Measurements from ENCODE around the gene GRAMD2A.

GRAMD2A gene

GRCh38 chr15:72216079-72216478 lies 18.5 kb upstream of the GRAMD2A start:
- DNase-seq = no peak

GRCh38 chr15:72207558-72208085 lies 10.0 kb upstream of the GRAMD2A start:
- DNase-seq = no peak

GRCh38 chr15:72206677-72207000 lies 9.1 kb upstream of the GRAMD2A start:
- DNase-seq = no peak

- no peak for DNase-seq
Observed at GRCh38 chr15:72205896-72206676, 8.5 kb upstream of the GRAMD2A start.

GRCh38 chr15:72205273-72205672 lies 7.7 kb upstream of the GRAMD2A start:
- no peak for DNase-seq

- DNase-seq = no peak
Observed at GRCh38 chr15:72203507-72203837, 5.9 kb upstream of the GRAMD2A start.

- no peak for DNase-seq
Observed at GRCh38 chr15:72202801-72203506, 5.4 kb upstream of the GRAMD2A start.

- DNase-seq = no peak
Observed at GRCh38 chr15:72202302-72202701, 4.7 kb upstream of the GRAMD2A start.

- no peak for DNase-seq
Observed at GRCh38 chr15:72201391-72201921, 3.9 kb upstream of the GRAMD2A start.

- DNase-seq = no peak
Observed at GRCh38 chr15:72200395-72201237, 3.0 kb upstream of the GRAMD2A start.

GRCh38 chr15:72199721-72200212 lies 2.2 kb upstream of the GRAMD2A start:
- peak; percentile 7 to 38 for DNase-seq

- no peak for DNase-seq
Observed at GRCh38 chr15:72199205-72199515, 1.6 kb upstream of the GRAMD2A start.

- no peak for DNase-seq
Observed at GRCh38 chr15:72198356-72199204, 993 bp upstream of the GRAMD2A start.

- no peak for DNase-seq
Observed at GRCh38 chr15:72197041-72197459, 537 bp downstream of the GRAMD2A start.

- no peak for DNase-seq
Observed at GRCh38 chr15:72196409-72197040, 1.1 kb downstream of the GRAMD2A start.

- no peak for DNase-seq
Observed at GRCh38 chr15:72195101-72195511, 2.5 kb downstream of the GRAMD2A start.

GRCh38 chr15:72193836-72194396 lies 3.7 kb downstream of the GRAMD2A start:
- DNase-seq = no peak

- DNase-seq = no peak
Observed at GRCh38 chr15:72192416-72192815, 5.2 kb downstream of the GRAMD2A start.

GRCh38 chr15:72189250-72189902 lies 8.2 kb downstream of the GRAMD2A start:
- no peak for DNase-seq

- no peak for DNase-seq
Observed at GRCh38 chr15:72184165-72184811, 13.3 kb downstream of the GRAMD2A start.

Measured in NCI-H1930 (cell line).